ENCODE measurements around the gene ANKS1B.

Gene ANKS1B

DNA sequence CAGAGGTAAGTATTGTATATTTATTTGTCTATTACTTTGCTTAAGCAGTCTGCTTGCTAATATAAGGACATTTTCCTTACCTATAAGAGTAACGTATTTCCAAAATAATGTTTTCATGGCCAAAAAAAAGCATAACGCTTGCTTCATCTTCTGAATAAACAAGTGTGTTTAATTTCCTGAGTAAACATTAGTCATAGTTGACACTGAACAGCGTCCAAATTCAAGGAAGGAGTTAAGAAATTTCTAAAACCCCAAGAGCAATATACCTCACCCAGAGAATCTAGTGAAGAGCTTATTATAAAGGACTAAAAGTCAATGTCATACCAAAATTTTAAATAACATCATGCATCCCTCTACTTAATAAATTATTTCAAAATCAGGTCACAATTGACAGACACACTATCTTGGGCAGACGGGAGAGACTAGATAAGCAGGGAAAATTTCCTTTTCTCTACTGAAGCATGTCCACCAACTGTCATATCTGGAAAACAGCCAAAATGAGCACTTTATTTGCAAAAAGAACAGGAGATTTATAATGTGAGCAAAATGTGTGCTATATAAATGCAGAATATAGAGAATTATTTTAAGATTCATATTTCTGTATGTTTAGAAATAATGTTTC, 25.1 kb downstream of the ANKS1B start:
- DNase-seq = no peak

DNA sequence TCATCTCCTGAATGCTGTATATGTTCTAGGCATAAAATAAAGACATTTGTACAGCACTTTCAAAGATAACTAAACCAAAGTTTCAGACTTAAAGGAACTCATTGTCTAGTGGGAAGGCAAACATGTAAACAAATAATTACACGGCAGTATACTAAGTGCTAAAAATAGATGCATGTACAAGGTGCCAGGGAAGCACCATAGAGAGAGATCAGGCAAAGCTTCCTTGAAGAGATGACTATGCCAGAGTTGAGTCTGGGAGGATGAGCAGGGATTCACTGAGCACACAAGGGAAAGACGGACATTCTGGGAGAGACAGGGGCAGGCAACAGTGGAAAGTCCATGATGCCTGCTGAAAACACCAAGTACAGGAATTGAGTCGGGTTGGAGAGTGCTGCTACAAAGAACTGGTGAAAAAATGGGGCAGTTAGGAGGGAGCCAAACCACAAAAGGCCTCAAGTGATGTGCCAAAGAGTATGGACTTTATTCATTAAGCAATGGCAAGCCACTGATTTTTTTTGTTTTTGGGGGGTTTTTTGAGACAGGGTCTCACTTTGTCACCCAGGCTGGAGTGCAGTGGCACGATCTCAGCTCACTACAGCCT, 26.8 kb downstream of the ANKS1B start:
- DNase-seq = no peak

DNA sequence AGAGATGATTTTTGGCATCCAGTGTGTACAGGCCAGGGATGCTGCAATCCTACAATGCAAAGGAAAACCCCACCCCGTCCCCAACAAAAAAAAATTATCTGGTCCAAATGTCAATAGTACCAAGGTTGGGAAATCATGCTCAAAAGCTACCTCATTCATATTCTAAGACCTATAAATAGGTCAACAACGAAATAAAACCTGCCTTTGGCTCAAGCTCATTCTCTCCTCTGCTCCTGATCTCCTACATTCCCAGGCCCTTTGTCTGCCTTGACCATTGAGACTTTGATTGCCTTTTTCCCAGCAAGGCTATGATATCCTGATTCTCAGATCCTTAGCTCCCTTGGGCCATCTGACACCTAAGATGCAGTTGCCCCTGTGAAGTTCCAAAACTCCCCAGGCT, 30.0 kb downstream of the ANKS1B start:
- no peak for DNase-seq

DNA sequence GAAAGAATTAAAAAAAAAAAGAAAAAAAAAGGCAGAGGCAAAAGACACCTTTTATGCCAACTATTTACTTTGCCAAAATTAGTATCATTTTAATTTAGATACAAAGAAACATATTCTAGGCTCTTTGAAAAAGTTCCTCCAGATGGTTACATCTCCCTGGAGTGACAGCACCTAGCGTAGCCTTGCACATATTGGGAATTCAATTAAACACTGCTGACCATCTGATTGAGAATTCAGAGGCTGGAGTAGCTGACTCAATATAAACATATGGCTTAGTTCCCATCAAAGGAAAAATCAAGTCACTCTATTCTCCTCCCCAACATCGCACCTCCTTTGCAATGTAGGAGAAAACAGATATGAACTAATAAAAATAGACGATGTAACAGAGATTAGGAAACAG, 36.4 kb downstream of the ANKS1B start:
- no peak for DNase-seq

DNA sequence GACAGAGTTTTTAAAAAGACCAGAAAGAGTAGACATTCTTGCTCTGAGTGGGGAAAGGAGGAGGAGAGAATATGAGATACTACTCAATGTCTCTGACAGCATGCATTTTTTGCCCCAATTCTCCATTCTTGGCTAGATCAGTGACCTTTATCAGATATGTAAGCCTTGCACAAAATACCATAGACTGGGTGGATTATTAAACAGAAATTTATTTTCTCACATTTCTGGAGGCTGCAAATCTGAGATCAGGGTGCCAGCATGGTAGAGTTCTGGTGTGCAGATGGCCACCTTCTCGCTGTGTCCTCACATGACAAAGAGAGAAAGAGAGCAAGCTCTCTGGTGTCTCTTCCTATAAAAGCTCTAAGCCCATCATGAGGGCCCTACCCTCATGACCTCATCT, 38.6 kb downstream of the ANKS1B start:
- DNase-seq = no peak

DNA sequence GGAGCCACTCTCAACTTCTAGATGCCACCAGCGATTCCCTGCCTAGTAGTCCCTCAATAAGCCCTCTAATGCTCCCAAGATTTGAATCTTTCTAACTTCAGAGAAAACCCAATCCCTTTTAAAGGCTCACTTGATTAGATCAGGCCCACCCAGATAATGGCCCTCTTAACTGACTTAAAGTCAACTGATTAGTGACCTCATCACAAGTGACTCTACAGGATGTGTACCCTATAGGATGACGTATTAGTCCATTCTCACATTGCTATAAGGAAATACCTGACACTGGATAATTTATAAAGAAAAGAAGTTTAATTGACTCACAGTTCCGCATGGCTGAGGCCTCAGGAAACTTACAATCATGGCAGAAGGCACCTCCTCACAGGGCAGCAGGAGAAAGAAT, 49.1 kb downstream of the ANKS1B start:
- no peak for DNase-seq

DNA sequence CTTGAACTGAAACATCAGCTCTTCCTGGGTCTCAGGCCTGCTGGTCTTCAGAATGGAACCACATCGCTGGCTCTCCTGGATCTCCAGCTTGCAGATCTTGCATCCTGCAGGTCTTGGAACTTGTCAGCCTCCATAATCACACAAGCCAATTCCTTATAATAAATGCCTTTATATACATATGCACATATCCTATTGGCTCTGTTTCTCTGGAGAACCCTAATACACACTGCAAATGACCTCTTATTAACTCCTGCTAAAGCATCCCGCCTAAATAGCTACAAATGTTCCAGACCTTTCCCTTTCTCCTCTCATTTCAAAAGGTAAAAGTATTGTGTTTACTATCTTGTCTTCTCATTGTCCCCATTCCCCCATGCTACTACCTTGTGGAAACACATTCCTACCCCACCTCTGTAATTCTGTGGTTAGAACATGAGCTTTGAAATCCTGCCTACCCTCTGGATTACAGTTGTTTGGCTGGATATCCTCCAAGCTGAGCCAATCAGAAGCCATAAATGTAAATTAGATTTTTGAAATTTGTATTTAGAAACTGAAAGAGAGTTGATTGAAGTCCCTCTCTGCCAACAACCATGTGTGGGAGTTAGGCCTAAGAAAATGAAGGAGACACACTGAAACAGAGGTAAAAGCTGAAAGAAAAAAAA, 58.1 kb downstream of the ANKS1B start:
- no peak for DNase-seq

DNA sequence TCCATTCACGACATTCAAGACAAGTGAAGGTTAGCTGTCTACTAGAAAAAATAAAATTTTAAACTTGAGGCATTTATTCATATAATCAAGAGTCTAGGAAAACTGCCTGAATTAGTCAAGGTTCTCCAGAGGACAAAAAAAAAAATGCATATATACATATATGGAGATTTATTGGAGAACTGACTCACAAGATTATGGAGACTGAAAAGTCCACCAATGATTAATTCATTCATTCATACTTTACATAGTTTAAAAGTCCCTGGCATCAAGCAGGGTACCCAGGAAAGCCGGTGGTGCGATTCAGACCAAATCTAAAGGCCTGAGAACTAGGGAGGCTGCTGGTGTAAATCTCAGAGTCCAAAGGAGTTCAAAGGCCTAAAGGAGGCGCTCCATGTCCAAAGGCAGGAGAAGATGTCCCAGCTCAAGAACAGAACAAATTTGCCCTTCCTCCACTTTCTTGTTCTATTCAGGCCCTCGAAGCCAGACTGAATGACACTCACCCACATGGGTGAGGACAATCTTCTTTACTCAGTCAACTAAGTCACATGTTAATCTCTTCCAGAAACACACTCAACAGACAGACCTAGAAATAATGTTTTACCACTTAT, 64.3 kb downstream of the ANKS1B start:
- DNase-seq = no peak

DNA sequence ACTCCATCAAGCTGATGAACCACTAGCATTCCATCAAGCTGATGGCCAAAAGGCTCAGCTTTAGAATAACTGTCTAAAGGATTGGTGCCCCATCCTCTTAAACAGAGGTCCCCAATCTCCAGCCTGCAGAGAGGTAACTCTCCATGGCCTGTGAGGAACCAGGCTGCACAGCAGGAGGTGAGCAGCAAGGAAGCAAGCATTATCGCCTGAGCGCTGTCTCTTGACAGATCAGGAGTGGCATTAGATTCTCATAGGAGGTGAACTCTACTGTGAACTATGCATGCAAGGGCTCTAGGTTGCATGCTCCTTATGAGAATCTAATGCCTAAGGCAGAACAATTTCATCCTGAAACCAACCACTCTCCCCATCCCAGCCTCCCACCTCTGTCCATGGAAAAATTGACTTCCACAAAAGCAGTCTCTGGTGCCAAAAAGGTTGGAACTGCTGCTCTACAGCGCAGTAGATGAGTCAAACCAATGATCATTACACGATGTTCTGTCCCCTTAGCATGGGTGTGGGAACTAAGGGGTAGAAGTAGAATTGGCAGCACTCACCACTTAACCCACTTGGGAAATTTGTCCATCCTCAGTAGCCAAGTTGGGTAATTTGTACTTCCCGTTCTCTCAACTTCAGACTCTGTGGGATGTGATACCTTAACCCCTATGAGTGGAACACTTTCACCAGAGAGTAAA, 66.9 kb downstream of the ANKS1B start:
- no peak for DNase-seq

DNA sequence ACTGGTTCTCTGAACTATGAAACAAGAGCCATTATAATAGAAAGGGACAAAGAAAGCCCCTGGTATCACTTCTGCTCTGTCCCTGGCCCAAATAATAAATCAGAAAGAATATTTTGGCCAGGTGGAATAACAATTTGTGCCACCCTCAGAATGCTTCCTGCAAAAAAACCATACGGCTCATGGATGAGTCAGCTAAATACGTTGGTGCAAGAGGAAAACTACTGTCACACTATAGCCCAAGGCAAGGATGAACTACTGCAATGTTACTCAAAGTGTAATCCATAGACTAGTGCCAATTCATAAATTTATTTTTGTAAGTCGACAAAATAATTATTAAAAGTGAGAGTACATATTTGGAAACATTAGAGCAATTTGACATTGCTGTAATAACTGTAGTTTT, 68.2 kb downstream of the ANKS1B start:
- DNase-seq = no peak

DNA sequence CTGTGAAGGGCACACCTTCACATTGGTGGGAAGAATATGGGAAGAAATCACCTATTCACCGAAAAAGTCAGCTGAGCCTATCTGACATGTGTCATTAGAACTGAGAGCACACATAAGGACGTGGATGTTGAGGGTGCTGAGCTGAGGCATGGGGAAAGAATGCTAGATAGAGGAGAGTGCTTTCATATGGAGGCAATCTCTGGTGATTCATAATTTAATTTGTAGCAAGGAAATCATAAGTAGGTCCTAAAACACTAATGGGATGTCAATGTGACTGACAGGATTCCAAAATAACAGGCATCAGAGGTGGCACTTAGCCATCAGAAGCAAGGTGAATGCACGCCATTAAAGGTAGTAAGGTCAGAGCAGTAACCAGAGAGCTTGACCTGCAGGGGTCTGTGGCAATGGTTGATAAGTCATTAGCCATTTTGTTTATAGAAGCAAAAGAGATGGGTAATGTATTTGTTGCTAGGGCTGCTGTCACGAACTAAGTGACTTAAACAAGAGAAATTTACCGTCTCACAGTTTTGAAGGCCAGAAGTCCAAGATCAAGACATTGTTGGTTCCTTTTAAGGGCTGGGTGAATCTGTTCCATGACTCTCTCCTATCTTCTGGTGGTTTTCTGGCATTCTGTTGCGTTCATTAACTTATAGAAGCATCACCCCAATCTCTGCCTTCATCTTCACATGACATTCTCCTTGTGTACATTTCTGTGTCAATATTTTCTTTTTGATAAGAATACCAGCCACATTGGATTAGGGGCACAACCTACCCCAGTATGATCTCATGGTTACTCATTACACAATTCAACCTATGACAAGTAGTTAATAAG, 69.3 kb downstream of the ANKS1B start:
- no peak for DNase-seq

DNA sequence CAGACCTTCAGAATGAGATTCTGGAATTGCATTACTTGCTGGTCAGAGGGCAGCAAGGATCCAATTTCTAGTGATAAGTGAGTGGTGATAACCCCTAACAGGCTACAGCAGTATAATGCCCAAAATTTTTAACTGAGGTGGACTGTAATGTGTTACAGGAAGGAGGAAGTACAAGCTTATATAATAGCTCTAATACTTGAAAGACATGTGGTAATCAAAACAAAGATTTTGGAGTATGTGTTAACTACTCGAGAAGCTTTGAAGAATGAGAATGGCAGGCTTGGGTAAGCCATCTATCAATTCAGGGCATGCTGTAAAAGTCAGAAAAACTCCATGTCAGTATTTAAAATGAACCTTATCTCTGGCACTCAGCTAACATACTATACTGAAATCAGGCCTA, 70.5 kb downstream of the ANKS1B start:
- no peak for DNase-seq

DNA sequence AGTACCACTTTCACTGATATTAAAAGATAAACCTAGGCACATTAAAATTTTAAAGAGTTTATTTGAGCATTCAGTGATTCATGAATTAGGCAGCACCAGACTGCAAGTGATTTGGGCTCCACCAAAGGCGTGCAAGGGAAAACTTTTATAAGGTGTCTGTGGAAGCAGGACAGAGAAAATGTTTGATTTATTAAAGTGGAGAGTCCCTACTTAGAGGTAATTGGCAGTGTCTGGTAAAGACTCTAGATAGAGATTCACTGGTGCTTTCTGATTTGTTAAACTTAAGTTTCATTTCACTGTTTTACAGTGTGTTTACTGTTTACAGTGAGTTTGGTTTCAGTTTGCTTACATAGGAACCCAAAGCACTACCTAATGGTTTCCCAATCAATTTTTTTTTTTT, 72.8 kb downstream of the ANKS1B start:
- no peak for DNase-seq

DNA sequence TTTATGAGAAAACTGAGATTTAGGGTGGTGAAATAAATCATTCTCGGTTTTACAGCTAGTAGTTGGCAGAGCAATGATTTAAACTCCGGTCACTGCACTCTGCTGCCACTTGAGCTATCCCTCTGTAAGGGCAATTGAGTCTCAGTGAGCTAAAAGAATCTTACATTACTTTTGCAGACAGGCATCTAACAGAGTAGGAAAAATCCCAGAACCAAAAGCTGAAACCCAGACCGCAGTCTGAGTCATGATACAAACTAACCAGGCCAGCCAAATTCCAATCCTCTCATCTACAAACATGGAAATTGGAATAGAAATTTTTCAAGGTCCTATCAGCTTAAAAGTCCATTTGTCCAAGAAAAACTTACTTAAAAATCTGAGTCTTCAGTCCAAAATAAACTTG, 73.7 kb downstream of the ANKS1B start:
- DNase-seq = no peak

DNA sequence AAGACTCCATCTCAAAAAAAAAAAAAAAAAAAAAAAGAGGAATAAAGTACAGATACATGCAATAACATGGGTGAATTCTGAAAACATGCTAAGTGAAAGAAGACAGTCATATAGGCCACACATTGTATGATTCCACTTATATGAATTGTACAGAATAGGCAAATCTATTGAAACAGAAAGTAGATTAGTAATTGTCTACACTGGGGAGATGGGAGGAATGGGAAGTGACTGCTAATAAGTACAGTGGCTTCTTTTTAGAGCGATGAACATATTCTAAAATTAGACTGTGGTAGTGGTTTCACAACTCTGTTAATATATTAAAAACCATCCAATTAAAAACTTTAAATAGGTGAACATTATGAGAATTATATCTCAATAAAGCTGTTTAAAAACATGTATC, 74.4 kb downstream of the ANKS1B start:
- no peak for DNase-seq

DNA sequence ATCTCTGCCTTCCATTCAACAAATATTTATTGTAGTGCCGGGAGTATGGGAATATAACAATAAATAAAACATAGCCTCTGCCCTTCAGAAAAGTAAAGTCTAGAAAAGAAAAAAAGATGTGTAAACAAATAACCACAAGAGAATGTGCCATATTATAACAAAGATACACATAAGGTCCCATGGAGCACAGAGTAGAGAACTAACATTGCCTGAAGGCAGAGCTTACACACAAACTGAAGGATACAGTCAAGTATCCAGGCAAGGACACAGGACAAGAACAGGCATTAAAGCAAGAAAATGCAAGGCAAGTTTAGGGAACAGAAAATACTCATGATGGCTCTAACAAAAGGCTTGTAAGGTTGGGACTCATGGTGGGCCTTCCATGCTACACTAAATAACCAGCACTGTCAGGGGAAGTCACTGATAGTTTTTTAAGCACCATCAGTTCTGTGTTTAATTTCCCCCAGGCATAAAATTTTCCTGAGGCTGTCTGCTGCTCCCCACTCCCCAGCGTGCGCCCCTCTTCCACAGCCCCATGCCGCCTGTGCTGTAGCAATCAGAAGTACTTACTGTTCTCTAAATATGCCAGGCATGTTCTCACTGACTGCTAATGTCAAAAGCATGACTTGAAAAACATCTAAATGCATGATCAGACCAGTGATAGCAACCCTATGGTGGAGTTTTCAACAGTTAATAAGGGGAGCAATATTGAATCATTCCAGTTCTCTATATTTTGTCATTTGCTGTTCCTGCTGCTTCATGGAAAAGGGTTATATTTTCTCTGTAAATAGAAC, 77.8 kb downstream of the ANKS1B start:
- no peak for DNase-seq

DNA sequence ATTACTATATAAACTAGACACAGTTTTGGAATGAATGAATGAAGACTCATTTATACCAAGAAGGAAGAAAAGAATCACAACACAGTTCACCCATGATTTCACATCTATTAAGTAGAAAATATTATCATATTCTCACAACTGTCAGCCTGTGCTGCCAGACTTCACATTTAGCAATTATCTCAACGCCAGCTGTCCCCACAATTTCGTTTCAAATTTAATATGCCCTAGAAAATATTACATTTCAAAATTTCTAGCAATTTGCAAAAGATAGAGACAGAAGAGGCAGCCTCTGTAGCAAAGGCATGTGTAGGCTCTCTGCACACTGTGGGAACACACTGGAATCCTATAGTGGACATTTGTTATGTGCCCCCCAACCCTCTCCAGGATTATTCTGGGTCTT, 83.6 kb downstream of the ANKS1B start:
- DNase-seq = no peak

DNA sequence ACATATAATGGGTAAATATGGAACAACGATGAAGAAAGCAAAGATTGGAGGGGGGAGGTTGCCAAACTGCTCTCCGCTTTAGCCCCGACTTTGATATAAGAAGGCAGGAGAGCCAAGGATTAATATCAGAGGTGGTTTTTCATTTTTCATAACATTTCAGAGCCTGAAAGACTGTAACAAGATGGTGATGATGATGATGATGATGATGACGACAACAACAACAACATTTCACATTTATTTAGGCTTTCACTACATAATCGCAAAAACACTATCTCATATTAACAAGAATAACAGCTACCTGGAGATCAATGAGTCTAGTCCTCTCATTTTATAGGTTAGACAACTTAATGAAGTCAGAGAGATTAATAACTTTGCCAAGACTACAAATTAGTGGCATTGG, 86.1 kb downstream of the ANKS1B start:
- DNase-seq = no peak

DNA sequence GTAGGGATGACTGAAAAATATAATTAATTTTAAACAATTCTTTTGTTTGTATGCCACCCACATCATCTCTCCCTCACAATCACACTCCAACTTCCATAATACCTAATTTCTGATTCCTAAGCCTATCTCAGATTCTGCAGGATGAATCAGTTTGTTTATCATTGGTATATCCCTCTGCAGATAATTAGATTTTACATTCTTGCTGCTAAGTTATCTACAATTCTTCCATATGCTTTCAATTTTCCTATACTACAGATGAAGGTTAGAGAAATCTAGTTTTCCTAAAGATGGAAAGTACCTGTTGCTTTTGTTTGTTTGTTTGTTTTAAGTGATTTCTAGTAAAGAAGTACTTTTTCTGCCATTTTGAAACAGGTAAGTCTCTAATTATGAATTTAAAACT, 105.3 kb downstream of the ANKS1B start:
- no peak for DNase-seq

DNA sequence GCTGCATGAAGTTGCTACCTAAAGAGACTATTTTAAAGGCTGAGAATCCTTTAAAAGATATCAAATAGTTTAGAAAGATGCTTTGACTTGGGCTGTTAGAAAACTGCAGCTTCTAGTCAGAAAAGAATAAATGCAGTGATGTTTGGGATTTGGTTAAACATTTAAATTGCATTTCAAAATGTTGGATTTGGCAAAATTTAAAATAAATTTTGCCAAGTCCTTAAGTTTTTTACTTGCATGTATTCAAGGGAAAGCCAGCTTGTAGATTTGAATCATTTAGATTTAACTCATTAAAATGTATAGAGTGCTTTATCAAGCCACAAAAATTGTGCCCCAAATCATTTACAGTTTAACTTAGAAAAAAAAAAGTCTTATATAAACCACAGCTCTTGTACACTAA, 109.7 kb downstream of the ANKS1B start:
- no peak for DNase-seq

DNA sequence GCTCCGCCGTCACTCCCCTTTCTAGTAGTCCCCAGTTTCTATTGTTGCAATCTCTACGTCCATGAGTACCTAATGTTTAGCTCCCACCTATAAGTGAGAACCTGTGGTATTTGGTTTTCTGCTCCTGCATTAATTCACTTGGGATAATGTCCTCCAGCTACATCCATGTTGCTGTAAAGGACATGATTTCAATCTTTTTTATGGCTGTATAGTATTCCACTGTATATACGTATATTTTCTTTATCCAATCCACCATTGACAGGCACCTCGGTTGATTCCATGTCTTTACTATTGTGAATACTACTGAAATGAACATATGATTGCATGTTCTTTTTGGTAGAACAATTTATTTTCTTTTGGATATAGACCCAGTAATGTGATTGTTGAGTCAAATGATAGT, 114.7 kb downstream of the ANKS1B start:
- no peak for DNase-seq

DNA sequence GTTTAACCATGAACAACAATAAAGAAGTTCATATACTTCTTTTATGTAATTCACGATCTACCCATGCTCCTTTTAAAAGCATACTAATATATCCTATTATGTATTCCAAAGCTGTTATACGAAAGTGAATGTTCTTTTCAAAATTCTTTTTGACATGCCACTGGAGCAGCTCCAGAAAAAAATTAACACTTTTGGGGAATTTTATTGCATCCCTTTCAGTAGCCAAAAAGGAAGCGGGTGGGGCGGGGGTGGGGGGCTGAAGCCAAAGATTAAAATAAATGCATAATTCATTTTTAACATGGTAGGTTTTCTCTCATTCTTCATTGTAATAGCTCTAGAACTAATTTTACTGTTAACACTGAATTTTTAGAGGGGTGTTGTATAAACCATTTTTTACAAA, 123.0 kb downstream of the ANKS1B start:
- no peak for DNase-seq
